Measurements from ENCODE around the gene DDOST. TPM values are rescaled to one million over a fixed set of nuclear protein-coding genes. Genes with fewer than 3 reads are reported as not detected.
A peak's percentile ranks its signal among the peaks of the same experiment; 100 is the strongest.
"Not testable (repeated sequence)": the region's sequence is repeated elsewhere in the genome, so short reads cannot be mapped to it uniquely, and the experiment has no call there.

The DDOST gene
- total RNA-seq, 1 donor from 2014 or later, result 161 TPM

GRCh38 chr1:20609541-20609940 is 51.6 kb downstream of the DDOST start:
- H3K27me3 ChIP-seq, result no peaks in the 10 kb centered on the region
- H3K4me3 ChIP-seq, result no peak overlapping the region
- ATAC-seq (no peak), DNase-seq (no peak)
- H3K9me3 ChIP-seq, result no peaks in the 10 kb centered on the region
- H3K36me3 ChIP-seq, result no peaks in the 10 kb centered on the region
- no peak for TF ChIP-seq CTCF (IDR thresholded peaks at IDR 0.05)
- intact Hi-C loops (cut with DNase I), result no loop called here
- H3K27ac ChIP-seq, result no peak overlapping the region
- H3K4me1 ChIP-seq, result no peaks in the 10 kb centered on the region

GRCh38 chr1:20606801-20607570 is 54.2 kb downstream of the DDOST start:
- intact Hi-C loops (cut with DNase I); H3K27ac ChIP-seq; DNase-seq; H3K36me3 ChIP-seq; H3K4me1 ChIP-seq; H3K27me3 ChIP-seq; ATAC-seq; H3K9me3 ChIP-seq; H3K4me3 ChIP-seq: not testable (repeated sequence)

- Histone ChIP-seq H3K4me1 (no peaks in the 10 kb centered on the region), H3K4me3 (no peak overlapping the region), H3K9me3 (no peaks in the 10 kb centered on the region), H3K27ac (no peak overlapping the region), H3K36me3 (no peaks in the 10 kb centered on the region), H3K27me3 (no peaks in the 10 kb centered on the region)
- no peak for TF ChIP-seq CTCF (IDR thresholded peaks at IDR 0.05)
- ATAC-seq, result peak; percentile 86
- intact Hi-C loops (cut with DNase I), result no loop called here
- no peak for DNase-seq
Measured at GRCh38 chr1:20604678-20605077, 56.5 kb downstream of the DDOST start.

- intact Hi-C loops (cut with DNase I), result no loop called here
- H3K27ac ChIP-seq, result no peak overlapping the region
- ATAC-seq (no peak), DNase-seq (no peak)
- no peak overlapping the region for H3K4me3 ChIP-seq
- no peaks in the 10 kb centered on the region for H3K36me3 ChIP-seq
- TF ChIP-seq CTCF (IDR thresholded peaks at IDR 0.05), result no peak
- no peaks in the 10 kb centered on the region for H3K4me1 ChIP-seq
- H3K27me3 ChIP-seq, result no peaks in the 10 kb centered on the region
- no peaks in the 10 kb centered on the region for H3K9me3 ChIP-seq
Measured at GRCh38 chr1:20603504-20604464, 57.4 kb downstream of the DDOST start.

- Histone ChIP-seq H3K4me3 (no peak overlapping the region), H3K27me3 (no peaks in the 10 kb centered on the region), H3K27ac (no peak overlapping the region), H3K9me3 (no peaks in the 10 kb centered on the region), H3K36me3 (no peaks in the 10 kb centered on the region), H3K4me1 (peaks cover 3% of the 10 kb centered on the region)
- DNase-seq (no peak), ATAC-seq (no peak)
- intact Hi-C loops (cut with DNase I), result no loop called here
- TF ChIP-seq CTCF (IDR thresholded peaks at IDR 0.05), result no peak
Measured at GRCh38 chr1:20602851-20603450, 58.2 kb downstream of the DDOST start.

Other genes starting within 250 kb of the DDOST start
- gene CAMK2N1, start 175.2 kb downstream of the DDOST start, total RNA-seq, result 73.6 TPM
- gene MUL1, start 153.2 kb downstream of the DDOST start, total RNA-seq, result 34.5 TPM
- 0.20 TPM for gene FAM43B, start 108.8 kb downstream of the DDOST start, total RNA-seq
- 8.8 TPM for gene CDA, start 72.3 kb downstream of the DDOST start, total RNA-seq
- gene PINK1, start 27.9 kb downstream of the DDOST start, total RNA-seq, result 62.5 TPM
- gene KIF17, start 56.6 kb upstream of the DDOST start, total RNA-seq, result 4.6 TPM
- gene SH2D5, start 71.3 kb upstream of the DDOST start, total RNA-seq, result 0.52 TPM
- gene HP1BP3, start 125.9 kb upstream of the DDOST start, total RNA-seq, result 249 TPM